DMS53 treated with DMSO at 0.1 percent for 48 hours (cell line): ENCODE data around the gene CKM.
"Not testable (repeated sequence)": the region's sequence is repeated elsewhere in the genome, so short reads cannot be mapped to it uniquely, and the experiment has no call there.

Experiments used
- DNase-seq: peaks from one replicate; lab custom pipeline; 2025; ENCODE audit not compliant: unreplicated experiment; lab: John Stamatoyannopoulos, UW

The CKM gene

DNA sequence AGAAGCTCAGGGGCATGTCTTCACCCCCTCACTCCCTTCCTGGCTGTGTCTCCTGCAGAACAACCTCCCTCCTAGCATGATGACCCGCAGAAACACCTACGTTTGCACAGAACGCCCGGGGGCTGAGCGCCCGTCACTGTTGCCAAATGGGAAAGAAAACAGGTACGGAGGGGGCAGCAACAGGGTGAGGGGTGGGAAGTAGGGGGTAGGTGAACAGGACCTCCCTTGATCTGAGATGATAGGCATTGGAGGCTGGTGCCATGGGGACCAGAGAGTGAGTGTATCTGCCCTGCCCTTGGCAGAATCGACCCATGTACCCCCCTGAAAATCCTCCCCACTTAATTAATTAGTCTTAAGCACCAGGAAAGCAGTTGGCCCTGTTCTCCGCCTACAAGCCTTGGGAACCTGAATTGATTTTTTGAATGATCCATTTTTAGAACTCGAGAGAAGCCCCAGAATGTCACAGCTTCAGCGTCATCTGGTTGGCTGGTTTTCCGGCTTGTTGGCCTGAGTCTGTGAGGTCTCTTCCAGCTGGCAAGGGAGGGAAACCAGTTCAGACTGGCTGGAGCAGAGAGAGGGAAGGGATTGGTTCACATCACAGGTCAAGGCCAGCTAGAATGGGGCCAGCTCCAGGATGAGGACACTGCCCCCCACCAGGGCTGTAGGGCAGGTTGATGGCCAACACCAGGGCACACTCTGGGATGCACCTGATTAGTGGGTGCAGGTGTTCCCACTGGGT is 28.2 kb downstream of the CKM start:
- no peak for DNase-seq

DNA sequence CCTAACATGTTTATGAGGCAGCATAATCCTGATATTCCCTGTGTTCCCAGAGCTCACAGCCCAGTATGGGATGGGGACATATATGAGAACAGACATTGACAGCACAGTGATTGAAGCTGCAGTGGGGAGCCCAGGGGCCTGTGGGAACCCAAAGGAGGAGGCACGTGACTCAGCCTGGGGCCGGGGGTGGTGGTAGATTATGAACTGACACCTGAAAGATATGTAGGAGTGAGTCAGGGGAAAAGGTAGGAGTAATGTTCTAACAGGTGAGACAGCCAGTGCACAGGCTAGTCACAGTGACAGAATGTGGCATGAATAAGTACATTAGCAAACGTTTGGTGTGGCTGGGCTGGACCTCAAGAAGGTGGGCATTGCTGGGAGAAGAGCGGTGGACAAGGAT is 29.0 kb downstream of the CKM start:
- no peak for DNase-seq

DNA sequence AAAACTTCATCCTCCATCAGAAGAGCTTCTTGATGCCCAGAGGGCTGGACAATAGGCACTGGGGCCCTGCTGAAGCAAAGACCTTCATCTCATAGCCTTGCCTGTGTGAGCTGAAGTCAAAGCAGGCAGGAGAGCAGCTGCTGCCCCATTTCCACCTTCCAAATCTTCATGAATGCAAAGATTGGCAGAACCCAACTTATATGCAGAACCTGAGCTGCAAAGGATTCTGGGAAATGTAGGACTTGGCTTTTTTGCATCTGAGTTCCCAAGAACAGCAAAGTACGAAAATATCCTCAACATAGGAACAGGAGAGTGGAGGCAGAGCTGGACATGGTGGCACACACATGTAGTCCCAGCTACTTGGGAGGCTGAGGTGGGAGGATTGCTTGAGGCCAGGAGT is 30.8 kb downstream of the CKM start:
- no peak for DNase-seq

DNA sequence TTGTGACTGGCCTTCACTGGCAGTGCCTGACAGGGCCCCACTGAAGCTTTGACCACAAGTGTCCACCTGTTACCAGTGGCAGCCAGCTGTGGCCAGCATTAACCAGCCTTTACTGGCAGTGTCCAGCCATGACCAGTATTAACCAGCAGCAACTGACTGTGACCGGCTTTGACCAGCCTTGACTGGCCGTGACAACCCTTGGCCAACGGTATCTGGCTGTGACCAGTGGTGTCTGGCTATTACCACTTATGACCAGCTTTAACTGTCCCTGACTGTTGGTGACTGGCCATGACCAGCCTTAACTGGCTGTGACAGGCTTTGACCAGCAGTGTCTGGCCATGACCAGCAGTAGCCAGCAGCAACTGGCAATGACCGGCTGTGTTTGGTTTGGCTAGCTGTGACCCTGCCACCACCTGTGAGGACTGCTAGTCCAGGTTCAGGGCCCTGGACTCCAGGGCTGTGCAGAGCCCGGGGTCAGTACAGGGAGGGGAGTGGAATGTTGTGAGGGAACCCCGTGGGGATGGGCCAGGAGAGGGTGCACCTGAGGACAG is 32.2 kb downstream of the CKM start:
- DNase-seq: no peak

DNA sequence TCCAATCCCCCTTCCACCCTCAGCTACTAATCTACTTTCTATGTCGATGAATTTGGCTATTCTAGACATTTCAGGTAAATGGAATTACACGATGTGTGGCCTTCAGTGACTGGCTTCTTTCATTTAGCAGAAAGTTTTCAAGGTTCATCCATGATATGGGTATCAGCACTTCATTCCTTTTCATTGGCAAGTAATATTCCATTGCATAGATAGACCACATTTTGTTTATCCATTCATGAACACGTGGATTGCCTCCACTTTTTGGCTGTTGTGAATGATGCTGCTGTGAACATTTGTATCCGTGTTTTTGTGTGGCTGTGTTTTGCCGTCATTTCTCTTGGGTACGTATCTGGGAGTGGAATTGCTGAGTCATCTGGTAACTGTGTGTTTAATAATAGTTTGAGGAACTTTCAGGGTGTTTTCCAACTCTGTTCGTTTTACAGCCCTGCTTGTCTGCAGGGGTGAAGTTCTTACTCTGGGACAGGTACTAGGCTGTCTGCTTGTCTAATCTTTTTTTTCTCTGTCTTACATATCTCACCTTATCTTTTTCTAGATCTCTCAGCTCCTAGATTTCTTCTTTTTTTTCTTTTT is 39.1 kb downstream of the CKM start:
- no peak for DNase-seq

DNA sequence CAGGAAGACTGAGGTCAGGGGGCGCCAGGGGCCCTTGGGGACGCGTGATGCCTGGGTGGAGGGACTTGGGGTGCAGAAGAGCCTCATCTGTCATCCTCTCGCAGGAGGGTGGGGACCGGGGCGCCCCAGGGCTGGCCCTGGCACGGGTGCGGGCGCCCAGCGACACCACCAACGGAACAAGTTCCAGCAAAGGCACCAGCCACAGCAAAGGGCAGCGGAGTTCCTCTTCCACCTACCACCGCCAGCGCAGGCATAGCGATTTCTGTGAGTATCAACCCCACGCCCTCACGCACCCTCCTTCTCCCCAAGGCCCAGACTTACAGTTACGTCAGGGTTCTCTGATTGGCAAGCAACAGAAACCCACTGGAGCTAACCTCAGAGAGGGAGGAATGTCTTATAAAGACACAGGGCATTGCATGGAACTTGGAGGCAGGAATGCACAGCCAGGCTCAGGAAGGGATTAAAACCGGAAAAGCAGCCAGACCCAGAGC is 42.2 kb downstream of the CKM start:
- no peak for DNase-seq

DNA sequence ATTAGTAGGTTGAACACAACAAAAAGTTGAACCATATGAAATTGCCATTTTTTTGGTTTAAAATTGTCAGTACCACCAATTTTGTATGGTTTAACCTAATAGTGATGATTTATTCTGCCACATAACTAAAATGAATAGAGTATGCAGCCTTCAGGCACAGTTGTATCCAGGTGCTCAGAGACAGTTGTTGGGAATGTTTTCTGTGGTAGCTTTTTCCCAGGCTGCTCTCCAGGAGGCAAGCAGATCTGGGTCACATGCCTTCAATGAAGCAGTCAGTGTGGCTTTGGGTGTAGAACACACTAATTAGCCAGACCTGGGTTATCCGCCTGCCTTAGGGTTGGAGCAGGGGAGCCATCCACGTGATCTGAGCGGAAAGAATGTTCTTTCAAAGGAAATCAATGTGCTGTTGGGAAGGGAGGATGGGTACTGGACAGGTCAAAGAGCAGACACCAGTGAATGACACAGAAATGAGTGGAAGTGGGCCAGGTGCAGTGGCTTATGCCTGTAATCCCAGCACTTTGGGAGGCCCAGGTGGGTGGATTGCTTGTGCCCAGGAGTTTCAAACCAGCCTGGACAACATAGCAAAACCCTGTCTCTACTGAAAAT is 43.0 kb downstream of the CKM start:
- no peak for DNase-seq

DNA sequence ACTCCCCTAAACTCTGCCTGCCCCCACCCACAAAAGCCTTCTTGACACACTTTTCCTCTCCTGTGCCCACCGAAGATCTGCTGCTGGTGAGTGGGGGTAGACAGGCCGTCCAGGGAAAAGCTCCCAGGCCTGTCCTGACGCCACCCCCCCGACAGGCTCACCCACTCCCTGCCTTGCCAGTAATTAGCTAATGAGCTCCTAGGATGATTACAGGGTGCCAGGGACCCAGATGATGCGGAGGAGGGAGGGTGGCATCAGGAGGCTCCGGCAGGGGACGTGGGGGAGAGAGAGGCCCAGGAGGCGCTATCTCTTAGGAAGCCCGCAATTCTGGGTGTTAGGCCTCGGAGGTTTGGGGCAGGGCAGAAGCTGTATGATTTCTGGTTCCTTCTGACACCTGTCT is 44.6 kb downstream of the CKM start:
- DNase-seq: no peak

DNA sequence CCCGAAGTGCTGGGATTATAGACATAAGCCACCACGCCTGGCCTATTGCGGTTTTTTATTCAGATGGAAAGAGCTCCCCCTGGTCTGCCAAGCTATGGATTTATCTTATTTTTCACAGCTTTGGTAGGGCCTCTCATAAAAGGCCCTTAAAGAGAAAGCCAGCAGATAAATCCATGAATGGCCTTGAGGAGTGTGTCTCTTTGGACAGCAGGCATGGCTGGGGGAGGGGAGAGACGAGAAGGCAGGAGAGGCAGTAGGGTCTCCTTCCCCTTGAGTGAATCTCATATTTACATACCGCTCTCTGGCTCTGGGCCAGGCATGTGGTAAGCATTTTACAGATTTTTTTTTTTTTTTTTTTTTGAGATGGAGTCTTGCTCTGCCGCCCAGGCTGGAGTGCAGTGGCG is 46.4 kb downstream of the CKM start:
- DNase-seq: no peak

DNA sequence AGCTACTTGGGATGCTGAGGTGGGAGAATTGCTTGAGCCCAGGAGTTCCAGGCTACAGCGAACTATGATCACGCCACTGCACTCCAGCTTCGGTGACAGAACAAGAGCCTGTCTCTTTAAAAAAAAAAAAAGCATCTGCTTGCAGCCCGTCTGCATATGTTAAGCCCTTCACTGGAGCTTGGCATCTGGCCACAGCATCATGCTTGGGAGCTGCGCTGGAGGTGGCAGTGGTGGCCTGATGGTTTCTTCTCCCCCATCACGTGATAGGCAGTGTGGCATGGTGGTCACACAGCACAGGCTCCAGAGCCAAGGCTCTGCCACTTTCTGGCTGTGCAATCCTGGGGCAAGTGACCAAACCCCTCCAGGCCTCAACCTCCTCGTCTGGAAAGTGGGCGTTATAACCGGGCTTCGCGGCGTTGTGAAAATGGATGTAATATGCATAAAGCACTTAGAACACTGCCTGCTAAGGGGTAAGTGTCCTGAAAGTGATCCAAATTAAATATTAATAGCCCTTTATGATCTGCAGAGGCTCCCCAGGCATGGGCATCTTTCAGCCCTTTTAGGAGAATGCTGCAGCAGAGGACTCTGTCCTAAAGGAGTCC is 47.2 kb downstream of the CKM start:
- DNase-seq: no peak

DNA sequence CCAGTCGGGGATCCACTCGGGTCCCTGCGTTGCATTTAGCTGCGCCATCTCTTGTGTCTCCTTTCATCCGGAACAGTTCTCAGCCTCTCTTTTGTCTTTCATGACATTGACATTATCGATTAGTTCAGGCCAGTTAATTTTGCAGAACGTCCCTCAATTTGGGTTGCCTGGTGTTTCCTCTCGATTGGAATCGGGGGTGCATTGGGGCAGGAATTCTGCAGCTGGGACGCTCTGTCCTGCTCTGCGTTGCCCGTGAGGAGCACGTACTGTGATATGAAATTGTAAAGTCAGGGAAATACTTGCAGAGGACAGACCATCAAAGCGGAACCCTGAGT is 49.2 kb downstream of the CKM start:
- DNase-seq: no peak

DNA sequence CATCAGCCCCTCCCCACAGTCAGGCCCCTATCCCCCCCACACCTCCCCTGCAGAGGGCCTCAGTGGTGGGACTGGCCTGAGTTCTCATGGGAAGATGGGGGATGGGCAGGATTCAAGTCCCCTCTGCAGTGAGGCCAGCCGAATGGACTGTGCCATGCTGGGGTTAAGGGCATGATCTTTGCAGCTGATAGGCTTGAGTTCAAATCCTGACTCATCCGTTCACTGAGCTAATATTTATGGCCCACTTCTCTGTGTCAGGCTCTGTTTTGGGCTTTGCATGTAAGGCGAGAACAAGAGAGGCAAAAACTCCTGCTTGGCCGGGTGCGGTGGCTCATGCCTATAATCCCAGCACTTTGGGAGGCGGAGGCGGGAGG is 51.0 kb downstream of the CKM start:
- no peak for DNase-seq

DNA sequence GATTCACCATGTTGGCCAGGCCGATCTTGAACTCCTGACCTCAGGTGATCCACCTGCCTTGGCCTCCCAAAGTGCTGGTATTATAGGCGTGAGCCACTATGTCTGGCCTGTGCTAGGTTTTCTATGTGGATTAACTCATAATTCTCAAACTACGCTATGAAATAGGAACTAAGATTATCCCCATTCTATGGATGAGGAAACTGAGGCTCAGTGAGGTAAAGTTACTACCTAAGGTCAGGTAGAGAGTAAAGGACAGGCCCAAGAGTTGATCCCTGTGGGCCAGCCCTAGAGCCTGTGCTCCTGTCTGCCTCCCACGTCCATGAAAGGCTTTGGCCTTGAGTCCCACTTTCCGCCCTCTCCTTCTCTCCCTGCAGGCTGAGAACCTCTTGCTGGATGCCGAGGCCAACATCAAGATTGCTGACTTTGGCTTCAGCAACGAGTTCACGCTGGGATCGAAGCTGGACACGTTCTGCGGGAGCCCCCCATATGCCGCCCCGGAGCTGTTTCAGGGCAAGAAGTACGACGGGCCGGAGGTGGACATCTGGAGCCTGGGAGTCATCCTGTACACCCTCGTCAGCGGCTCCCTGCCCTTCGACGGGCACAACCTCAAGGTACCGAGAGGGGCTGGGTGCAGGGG is 51.5 kb downstream of the CKM start:
- DNase-seq: no peak

DNA sequence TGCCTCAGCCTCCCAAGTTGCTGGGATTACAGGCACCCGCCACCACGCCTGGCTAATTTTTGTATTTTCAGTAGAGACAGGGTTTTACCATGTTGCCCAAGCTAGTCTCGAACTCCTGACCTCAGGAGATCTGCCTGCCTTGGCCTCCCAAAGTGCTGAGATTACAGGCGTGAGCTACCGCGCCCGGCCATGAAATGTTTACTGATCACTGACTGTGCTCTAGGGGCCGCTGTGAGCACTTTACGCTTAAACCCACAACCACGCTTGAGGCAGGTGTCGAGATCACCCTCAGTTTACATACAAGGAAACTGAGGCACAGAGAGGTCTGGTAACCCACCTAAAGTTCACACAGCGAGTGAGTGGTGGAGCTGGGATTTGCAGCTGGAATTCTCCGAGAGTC is 52.7 kb downstream of the CKM start:
- not testable (repeated sequence) for DNase-seq

DNA sequence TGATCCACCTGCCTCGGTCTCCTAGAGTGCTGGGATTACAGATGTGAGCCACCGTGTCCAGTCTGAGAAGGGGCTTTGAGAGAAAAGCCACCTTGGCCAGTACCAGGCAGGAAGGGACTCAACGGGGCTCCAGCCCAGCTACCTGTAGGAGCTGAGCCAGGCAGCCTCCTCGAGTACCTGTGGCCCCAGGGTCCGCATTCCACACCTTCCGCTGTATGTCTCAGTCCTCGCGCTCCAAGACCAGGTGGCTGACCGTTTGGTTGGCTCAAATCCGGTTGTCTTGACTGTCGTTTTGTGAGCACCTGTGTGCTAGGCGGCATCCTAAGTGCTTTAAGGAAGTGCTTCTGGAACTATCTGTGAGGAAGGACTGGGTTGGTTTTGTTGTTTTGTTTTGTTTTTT is 55.4 kb downstream of the CKM start:
- DNase-seq: no peak

DNA sequence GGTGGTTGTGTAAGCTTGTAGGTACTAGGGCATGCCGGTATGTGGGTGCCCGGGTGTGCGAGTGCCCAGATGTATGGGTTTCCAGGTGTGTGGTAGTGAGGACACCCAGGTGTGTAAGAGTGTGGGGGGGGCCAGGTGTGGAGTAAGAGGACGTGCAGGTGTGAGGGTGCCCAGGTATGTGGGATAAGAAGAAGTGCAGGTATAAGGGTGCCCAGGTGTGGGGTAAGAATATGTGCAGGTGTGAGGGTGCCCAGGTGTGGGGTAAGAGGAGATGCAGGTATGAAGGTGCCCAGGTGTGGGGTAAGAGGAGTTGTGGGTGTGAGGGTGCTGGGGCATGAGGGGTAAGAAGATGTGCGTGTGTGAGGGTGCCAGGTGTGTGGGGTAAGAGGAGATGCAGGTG is 57.3 kb downstream of the CKM start:
- no peak for DNase-seq

DNA sequence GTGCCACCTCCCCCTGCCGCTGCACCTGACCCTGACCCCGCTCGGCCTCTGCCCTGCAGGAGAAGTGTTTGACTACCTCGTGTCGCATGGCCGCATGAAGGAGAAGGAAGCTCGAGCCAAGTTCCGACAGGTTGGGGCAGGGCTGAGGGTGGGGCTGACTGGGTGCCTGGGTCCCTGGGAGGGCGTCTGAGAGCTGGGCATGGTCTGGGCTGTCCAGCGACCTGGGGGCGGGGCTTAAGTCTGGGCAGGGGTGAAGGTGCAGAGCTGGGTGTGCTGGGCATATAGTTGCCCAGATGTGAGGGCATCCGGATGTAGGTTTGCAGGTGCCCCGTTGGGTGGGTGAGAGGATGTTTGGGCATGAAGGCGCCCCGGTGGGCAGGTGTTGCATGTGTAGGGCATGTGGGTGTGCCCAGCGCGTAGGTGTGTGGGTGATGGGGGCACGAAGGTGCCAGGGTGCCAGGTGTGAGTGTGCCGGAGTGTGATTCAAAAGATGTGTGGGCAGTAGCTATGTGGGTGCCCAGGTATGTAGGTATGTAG is 57.8 kb downstream of the CKM start:
- DNase-seq: no peak

DNA sequence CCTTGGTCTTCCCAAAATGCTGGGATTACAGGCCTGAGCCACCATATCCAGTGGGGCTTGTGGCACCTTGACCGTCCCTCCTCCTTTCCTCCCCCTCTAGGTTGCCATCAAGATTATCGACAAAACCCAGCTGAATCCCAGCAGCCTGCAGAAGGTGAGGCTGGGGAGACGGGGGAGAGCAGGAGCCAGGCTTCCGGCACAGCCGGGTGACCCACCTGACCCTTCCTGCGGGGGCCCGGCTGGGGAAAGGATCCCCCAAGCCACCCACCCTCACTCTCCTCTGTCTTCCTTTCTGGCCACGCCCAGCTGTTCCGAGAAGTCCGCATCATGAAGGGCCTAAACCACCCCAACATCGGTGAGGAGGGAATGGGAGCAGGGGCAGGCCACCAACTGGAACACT is 59.7 kb downstream of the CKM start:
- no peak for DNase-seq

DNA sequence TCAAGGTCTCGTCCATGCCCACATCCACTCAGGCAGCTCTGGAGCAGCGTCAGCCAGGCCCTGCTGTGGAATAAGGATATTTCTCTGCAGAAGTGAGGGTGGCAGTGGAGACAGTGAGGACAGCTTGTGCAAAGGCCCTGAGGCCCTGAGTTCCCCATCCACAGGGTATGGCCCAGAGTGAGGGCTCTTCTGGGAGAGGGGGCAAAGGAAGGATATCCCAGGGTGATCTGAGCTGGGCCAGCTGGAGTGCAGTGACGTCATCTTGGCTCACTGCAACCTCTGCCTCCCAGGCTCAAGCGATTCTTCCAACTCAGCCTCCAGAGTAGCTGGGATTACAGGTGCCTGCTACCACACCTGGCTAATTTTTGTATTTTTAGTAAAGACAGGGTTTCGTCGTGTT is 60.1 kb downstream of the CKM start:
- DNase-seq: no peak

DNA sequence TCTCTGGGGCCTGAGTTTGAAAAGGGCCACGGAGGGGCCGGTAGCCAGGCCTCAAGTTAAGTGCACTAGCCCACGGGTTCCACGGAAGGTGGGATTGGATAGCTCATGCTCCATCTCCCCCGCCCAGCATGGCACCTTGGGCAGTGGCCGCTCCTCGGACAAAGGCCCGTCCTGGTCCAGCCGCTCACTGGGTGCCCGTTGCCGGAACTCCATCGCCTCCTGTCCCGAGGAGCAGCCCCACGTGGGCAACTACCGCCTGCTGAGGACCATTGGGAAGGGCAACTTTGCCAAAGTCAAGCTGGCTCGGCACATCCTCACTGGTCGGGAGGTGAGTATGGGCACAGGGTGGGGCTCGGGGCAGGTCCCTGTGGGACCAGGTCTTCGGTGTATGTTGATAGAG is 63.8 kb downstream of the CKM start:
- DNase-seq: no peak

DNA sequence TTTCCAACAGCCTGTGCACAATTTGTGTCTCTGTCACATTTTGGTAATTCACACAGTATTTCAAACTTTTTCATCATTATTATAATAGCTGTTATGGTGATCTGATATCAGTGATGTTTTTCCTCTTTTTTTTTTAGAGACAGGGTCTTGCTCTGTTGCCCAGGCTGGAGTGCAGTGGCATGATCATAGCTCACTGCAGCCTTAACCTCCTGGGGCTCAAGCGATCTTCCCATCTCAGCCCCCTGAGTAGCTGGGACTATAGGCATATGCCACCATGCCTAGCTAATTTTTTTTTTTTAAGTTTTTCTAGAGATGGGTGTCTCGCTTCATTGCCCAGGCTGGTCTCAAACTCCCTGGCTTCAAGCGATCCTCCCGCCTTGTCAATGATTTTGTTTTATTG is 65.8 kb downstream of the CKM start:
- no peak for DNase-seq
